Breast epithelium (tissue), 3 donors: ENCODE data around the gene PCSK1.

ENCODE experiments used
- CTCF ChIP-seq, 3 donors: fragments of 450-650 bp; IDR thresholded peaks; one replicate each; pipeline ENCODE4 v1.5.1; 2016 to 2017; ENCODE audit warnings: antibody characterized with exemption in 3 of 3, mild to moderate bottlenecking in 3 of 3, moderate library complexity in 3 of 3
- POLR2AphosphoS5 ChIP-seq, 3 donors: sonication (generic); formaldehyde crosslinking; IDR thresholded peaks; one replicate each; pipeline ENCODE4 v1.6.1; 2017; ENCODE audit warnings: antibody characterized with exemption in 3 of 3

GRCh38 chr5:96370976-96371375 lies 62.1 kb downstream of the PCSK1 start:
- TF ChIP-seq CTCF (IDR thresholded peaks at IDR 0.05) (no peak), POLR2AphosphoS5 (IDR thresholded peaks at IDR 0.05) (no peak)
